GM23338 (cell line): Measurements from ENCODE around the gene FCER1G. TPM values are rescaled to one million over a fixed set of nuclear protein-coding genes. Genes with fewer than 3 reads are reported as not detected.

Experiments used
- ATAC-seq: fragments of 200-7000 bp; cut with Tn5 transposase; 3 replicates; pipeline ENCODE4 v1.9.1; 2020
- DNase-seq: peaks from one replicate; pipeline ENCODE4 v3.0.0-alpha.2; 2015; ENCODE audit warnings: low spot score
- H2AFZ ChIP-seq: fragments of 200-600 bp; sonication (generic); 2 replicates; pipeline ENCODE4 v1.8.0; 2016; ENCODE audit warnings: antibody characterized with exemption, mild to moderate bottlenecking, moderate library complexity
- H3F3A ChIP-seq: fragments of 200-600 bp; sonication (generic); replicated peaks from 2 replicates; pipeline ENCODE4 v1.8.0; 2017; ENCODE audit warnings: antibody characterized with exemption, mixed run types, low read depth
- H3K27ac ChIP-seq: fragments of 200-600 bp; sonication (generic); 2 replicates; pipeline ENCODE4 v1.6.1; 2016; ENCODE audit warnings: low read depth
- H3K27me3 ChIP-seq: fragments of 200-600 bp; sonication (generic); 2 replicates; pipeline ENCODE4 v1.8.0; 2016; ENCODE audit warnings: mild to moderate bottlenecking, mixed run types, moderate library complexity; ENCODE audit not compliant: insufficient read depth
- H3K36me3 ChIP-seq: fragments of 200-600 bp; sonication (generic); 2 replicates; pipeline ENCODE4 v1.8.0; 2016; ENCODE audit warnings: mild to moderate bottlenecking; ENCODE audit not compliant: insufficient read depth
- H3K4me1 ChIP-seq: fragments of 200-600 bp; sonication (generic); 2 replicates; pipeline ENCODE4 v1.8.0; 2016; ENCODE audit warnings: mild to moderate bottlenecking, moderate library complexity; ENCODE audit not compliant: insufficient read depth
- H3K4me2 ChIP-seq: fragments of 200-600 bp; sonication (generic); 2 replicates; pipeline ENCODE4 v1.7.1; 2017; ENCODE audit warnings: mixed run types
- H3K4me3 ChIP-seq: fragments of 200-600 bp; sonication (generic); 2 replicates; pipeline ENCODE4 v1.6.1; 2016; ENCODE audit warnings: mixed run types
- H3K79me2 ChIP-seq: fragments of 200-600 bp; sonication (generic); replicated peaks from 2 replicates; pipeline ENCODE4 v1.8.0; 2017; ENCODE audit warnings: mild to moderate bottlenecking; ENCODE audit not compliant: insufficient read depth
- H3K9me2 ChIP-seq: fragments of 200-600 bp; sonication (generic); 2 replicates; pipeline ENCODE4 v1.8.0; 2017; ENCODE audit not compliant: insufficient read depth
- H4K20me1 ChIP-seq: fragments of 200-600 bp; sonication (generic); replicated peaks from 2 replicates; pipeline ENCODE4 v1.8.0; 2017; ENCODE audit warnings: mild to moderate bottlenecking; ENCODE audit not compliant: insufficient read depth
- H3K27ac Mint-ChIP-seq: 2 replicates; pipeline ENCODE4 v1.8.0; 2020; ENCODE audit warnings: inconsistent platforms, mild to moderate bottlenecking, moderate library complexity, mixed read lengths
- H3K27me3 Mint-ChIP-seq: 3 replicates; pipeline ENCODE4 v1.8.0; 2022; ENCODE audit warnings: low read depth, mild to moderate bottlenecking, moderate library complexity, mixed read lengths, inconsistent platforms; ENCODE audit not compliant: insufficient read depth, poor library complexity
- H3K36me3 Mint-ChIP-seq: 3 replicates; pipeline ENCODE4 v1.8.0; 2021; ENCODE audit warnings: low read depth, mild to moderate bottlenecking, inconsistent platforms, moderate library complexity, mixed read lengths
- H3K4me1 Mint-ChIP-seq: 3 replicates; pipeline ENCODE4 v1.8.0; 2020; ENCODE audit warnings: mild to moderate bottlenecking, inconsistent platforms, mixed read lengths
- H3K4me3 Mint-ChIP-seq: 3 replicates; pipeline ENCODE4 v1.8.0; 2021; ENCODE audit warnings: moderate library complexity, mild to moderate bottlenecking, inconsistent platforms, mixed read lengths
- H3K9me3 Mint-ChIP-seq: 3 replicates; pipeline ENCODE4 v1.8.0; 2020; ENCODE audit warnings: moderate library complexity, mild to moderate bottlenecking, inconsistent platforms, mixed read lengths
- CREB1 ChIP-seq: fragments of 250-450 bp; sonication (Bioruptor Pico); IDR thresholded peaks from 2 replicates; pipeline ENCODE4 v1.5.0; 2020; ENCODE audit warnings: low read depth, mild to moderate bottlenecking, moderate library complexity
- JUNB ChIP-seq: IDR thresholded peaks from one replicate; pipeline ENCODE4 v1.6.1; 2016; ENCODE audit warnings: antibody characterized with exemption; ENCODE audit not compliant: unreplicated experiment
- ZNF114 ChIP-seq: fragments of 250-450 bp; sonication (Bioruptor Pico); IDR thresholded peaks from 2 replicates; pipeline ENCODE4 v1.5.0; 2020; ENCODE audit warnings: mild to moderate bottlenecking, moderate library complexity
- polyA plus RNA-seq: library from polyadenylated mRNA; unstranded; fragments of >200 nt; fragmentation: Nextera tagmentation; extraction: Ambion mirVana; gene quantifications from 2 replicates; pipeline ENCODE4 v1.2.1, GENCODE V29; 2016
- total RNA-seq: library from RNA; depleted of rRNA; stranded (reverse); fragments of >200 nt; shearing (Covaris generic); gene quantifications from 2 replicates; pipeline ENCODE4 v1.2.3, GENCODE V29; 2014
- TF ChIP-seq, protein P1 (sequence below), 2 experiments: fragments of 200-600 bp in 1 of 2; sonication (generic) in 1 of 2; conservative IDR thresholded peaks; 2 replicates each; pipeline versions ENCODE4 v1.5.1 to v1.6.1; 2016 to 2017; ENCODE audit warnings: antibody characterized with exemption in 2 of 2, low read depth in 2 of 2, mild to moderate bottlenecking in 2 of 2, moderate library complexity in 1 of 2
- TF ChIP-seq, protein P2 (sequence below): IDR thresholded peaks from one replicate; pipeline ENCODE4 v1.6.1; 2018; ENCODE audit warnings: antibody characterized with exemption; ENCODE audit not compliant: unreplicated experiment
- TF ChIP-seq, protein P3 (sequence below): IDR thresholded peaks from 2 replicates; pipeline ENCODE4 v1.6.1; 2016; ENCODE audit warnings: antibody characterized with exemption

The FCER1G gene
- total and polyA plus RNA-seq, 2 experiments from 2014 or later, result 1.1 TPM; not detected in 1

DNA sequence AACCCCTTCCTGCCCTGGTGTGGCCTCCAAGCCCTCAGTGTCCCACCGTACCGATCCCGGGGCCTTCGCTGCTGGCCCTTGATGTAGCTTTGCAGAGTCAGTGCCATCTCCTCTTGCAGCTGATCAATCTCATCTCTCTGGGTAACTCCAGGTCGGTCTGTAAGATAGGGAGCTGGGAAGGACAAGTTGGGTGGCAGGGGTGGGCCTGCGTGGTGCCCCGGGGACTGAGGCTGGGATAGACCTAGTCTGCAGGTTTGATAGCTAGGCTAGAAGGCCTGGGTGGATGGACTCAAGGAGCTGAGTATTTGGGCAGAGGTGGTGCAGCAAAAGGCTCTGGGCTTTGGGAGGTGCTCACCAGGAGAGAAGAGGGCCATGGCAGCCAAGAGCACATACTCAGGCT, 15.7 kb downstream of the FCER1G start:
- peaks cover 16% of the 10 kb centered on the region for H3K4me1 Mint-ChIP-seq
- DNase-seq (no peak), ATAC-seq (no peak)
- H4K20me1 ChIP-seq, result no peaks in the 10 kb centered on the region
- H3K79me2 ChIP-seq, result no peaks in the 10 kb centered on the region
- H3K27ac Mint-ChIP-seq, result no peak overlapping the region
- H3F3A ChIP-seq, result peaks cover 9% of the 10 kb centered on the region; the same call in 1 of the 2 replicates
- H3K27ac ChIP-seq, result no peak overlapping the region
- H3K9me2 ChIP-seq, result no peaks in the 10 kb centered on the region
- H3K4me1 ChIP-seq, result peaks cover 8% of the 10 kb centered on the region
- H3K4me3 ChIP-seq, result no peak overlapping the region
- peaks cover 6% of the 10 kb centered on the region for H3K36me3 ChIP-seq
- no peak overlapping the region for H3K4me3 Mint-ChIP-seq
- H3K9me3 Mint-ChIP-seq, result no peaks in the 10 kb centered on the region
- no peak overlapping the region for H3K4me2 ChIP-seq
- TF ChIP-seq JUNB (no peak), CREB1 (CRISPR knock-in tag) (no peak), ZNF114 (CRISPR knock-in tag) (no peak)
- TF ChIP-seq, protein P1, sequence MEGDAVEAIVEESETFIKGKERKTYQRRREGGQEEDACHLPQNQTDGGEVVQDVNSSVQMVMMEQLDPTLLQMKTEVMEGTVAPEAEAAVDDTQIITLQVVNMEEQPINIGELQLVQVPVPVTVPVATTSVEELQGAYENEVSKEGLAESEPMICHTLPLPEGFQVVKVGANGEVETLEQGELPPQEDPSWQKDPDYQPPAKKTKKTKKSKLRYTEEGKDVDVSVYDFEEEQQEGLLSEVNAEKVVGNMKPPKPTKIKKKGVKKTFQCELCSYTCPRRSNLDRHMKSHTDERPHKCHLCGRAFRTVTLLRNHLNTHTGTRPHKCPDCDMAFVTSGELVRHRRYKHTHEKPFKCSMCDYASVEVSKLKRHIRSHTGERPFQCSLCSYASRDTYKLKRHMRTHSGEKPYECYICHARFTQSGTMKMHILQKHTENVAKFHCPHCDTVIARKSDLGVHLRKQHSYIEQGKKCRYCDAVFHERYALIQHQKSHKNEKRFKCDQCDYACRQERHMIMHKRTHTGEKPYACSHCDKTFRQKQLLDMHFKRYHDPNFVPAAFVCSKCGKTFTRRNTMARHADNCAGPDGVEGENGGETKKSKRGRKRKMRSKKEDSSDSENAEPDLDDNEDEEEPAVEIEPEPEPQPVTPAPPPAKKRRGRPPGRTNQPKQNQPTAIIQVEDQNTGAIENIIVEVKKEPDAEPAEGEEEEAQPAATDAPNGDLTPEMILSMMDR (conservative IDR thresholded peaks at IDR 0.05; ENCODE audit: low read depth in 2 of 2), result no peak
- TF ChIP-seq, protein P2, sequence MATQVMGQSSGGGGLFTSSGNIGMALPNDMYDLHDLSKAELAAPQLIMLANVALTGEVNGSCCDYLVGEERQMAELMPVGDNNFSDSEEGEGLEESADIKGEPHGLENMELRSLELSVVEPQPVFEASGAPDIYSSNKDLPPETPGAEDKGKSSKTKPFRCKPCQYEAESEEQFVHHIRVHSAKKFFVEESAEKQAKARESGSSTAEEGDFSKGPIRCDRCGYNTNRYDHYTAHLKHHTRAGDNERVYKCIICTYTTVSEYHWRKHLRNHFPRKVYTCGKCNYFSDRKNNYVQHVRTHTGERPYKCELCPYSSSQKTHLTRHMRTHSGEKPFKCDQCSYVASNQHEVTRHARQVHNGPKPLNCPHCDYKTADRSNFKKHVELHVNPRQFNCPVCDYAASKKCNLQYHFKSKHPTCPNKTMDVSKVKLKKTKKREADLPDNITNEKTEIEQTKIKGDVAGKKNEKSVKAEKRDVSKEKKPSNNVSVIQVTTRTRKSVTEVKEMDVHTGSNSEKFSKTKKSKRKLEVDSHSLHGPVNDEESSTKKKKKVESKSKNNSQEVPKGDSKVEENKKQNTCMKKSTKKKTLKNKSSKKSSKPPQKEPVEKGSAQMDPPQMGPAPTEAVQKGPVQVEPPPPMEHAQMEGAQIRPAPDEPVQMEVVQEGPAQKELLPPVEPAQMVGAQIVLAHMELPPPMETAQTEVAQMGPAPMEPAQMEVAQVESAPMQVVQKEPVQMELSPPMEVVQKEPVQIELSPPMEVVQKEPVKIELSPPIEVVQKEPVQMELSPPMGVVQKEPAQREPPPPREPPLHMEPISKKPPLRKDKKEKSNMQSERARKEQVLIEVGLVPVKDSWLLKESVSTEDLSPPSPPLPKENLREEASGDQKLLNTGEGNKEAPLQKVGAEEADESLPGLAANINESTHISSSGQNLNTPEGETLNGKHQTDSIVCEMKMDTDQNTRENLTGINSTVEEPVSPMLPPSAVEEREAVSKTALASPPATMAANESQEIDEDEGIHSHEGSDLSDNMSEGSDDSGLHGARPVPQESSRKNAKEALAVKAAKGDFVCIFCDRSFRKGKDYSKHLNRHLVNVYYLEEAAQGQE, result no peak
- H2AFZ ChIP-seq, result no peak overlapping the region
- H3K27me3 ChIP-seq, result no peaks in the 10 kb centered on the region
- H3K27me3 Mint-ChIP-seq, result peaks cover 4% of the 10 kb centered on the region
- peaks cover 20% of the 10 kb centered on the region for H3K36me3 Mint-ChIP-seq

DNA sequence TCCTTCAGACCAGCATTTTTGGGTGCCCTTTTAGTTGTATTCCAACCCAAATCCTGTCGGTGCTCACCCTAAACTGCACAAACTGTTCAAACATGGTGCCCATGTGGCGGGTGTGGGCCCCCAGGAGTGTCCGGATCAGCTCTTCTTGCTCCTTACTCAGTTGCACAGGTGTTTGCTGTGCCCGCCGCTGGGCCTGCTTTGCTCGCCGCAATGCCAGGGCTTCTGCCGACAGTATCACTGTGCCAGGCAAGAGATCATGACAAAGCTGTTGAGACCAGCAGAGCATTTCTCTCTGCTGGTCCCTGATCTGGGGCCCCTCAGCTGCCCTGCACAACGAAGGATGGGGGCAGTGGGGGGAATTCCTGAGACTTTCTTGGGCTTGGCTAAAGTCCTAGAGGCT, 18.0 kb downstream of the FCER1G start:
- Histone ChIP-seq H3K9me2 (no peaks in the 10 kb centered on the region), H3K4me1 (no peaks in the 10 kb centered on the region), H2AFZ (no peak overlapping the region), H3F3A (peaks cover 9% of the 10 kb centered on the region; the same call in 1 of the 2 replicates), H3K4me2 (no peak overlapping the region), H3K36me3 (peaks cover 6% of the 10 kb centered on the region), H4K20me1 (no peaks in the 10 kb centered on the region), H3K27me3 (no peaks in the 10 kb centered on the region), H3K79me2 (no peaks in the 10 kb centered on the region), H3K4me3 (no peak overlapping the region), H3K27ac (no peak overlapping the region)
- TF ChIP-seq, protein P3, sequence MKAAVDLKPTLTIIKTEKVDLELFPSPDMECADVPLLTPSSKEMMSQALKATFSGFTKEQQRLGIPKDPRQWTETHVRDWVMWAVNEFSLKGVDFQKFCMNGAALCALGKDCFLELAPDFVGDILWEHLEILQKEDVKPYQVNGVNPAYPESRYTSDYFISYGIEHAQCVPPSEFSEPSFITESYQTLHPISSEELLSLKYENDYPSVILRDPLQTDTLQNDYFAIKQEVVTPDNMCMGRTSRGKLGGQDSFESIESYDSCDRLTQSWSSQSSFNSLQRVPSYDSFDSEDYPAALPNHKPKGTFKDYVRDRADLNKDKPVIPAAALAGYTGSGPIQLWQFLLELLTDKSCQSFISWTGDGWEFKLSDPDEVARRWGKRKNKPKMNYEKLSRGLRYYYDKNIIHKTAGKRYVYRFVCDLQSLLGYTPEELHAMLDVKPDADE, result no peak
- Mint-ChIP-seq H3K36me3 (peaks cover 14% of the 10 kb centered on the region), H3K4me3 (no peak overlapping the region), H3K4me1 (no peaks in the 10 kb centered on the region; the same call in 2 of the 3 replicates), H3K9me3 (no peaks in the 10 kb centered on the region), H3K27me3 (peaks cover 3% of the 10 kb centered on the region), H3K27ac (no peak overlapping the region)
- DNase-seq (no peak), ATAC-seq (no peak)
